Thyroid gland (tissue), 4 donors: Measurements from ENCODE around the gene ADAM29. TPM values are rescaled to one million over a fixed set of nuclear protein-coding genes. Genes with fewer than 3 reads are reported as not detected.

Experiments
- DNase-seq, 2 donors: peaks; one replicate each; pipeline ENCODE4 v3.0.0-alpha.2; 2019
- H3K27ac ChIP-seq, 3 donors: fragments of 200-600 bp; sonication (generic); 1 replicate in 2 of 3; 2 replicates in 1 of 3; pipeline ENCODE4 v1.5.1; 2016 to 2019; ENCODE audit warnings: mild to moderate bottlenecking in 1 of 3, moderate library complexity in 1 of 3
- H3K27me3 ChIP-seq: fragments of 200-600 bp; sonication (generic); one replicate; pipeline ENCODE4 v1.5.1; 2019
- H3K36me3 ChIP-seq, 2 donors: fragments of 200-600 bp; sonication (generic); one replicate each; pipeline ENCODE4 v1.5.1; 2016 to 2019
- H3K4me1 ChIP-seq, 2 donors: fragments of 200-600 bp; sonication (generic); one replicate each; pipeline ENCODE4 v1.5.1; 2017 to 2019
- H3K4me3 ChIP-seq, 3 donors: fragments of 200-600 bp; sonication (generic); replicated peaks in 1 of 3; 1 replicate in 2 of 3; 2 replicates in 1 of 3; pipeline ENCODE4 v1.5.1; 2016; ENCODE audit warnings: mild to moderate bottlenecking in 1 of 3
- H3K9me3 ChIP-seq: fragments of 200-600 bp; sonication (generic); one replicate; pipeline ENCODE4 v1.5.1; 2017
- CTCF ChIP-seq, 6 experiments: fragments of 200-600 bp in 3 of 6; fragments of 450-650 bp in 3 of 6; sonication (generic) in 3 of 6; IDR thresholded peaks; one replicate each; pipeline ENCODE4 v1.5.1; 2016 to 2019; ENCODE audit warnings: antibody characterized with exemption in 6 of 6, mild to moderate bottlenecking in 2 of 6, inconsistent platforms in 1 of 6, moderate library complexity in 1 of 6
- POLR2A ChIP-seq, 2 donors: fragments of 450-650 bp; IDR thresholded peaks; one replicate each; pipeline ENCODE4 v1.6.1; 2017; ENCODE audit warnings: antibody characterized with exemption in 2 of 2, mild to moderate bottlenecking in 2 of 2, moderate library complexity in 1 of 2
- WGBS, 2 donors: methylation state at CpG; one replicate each; pipeline ENCODE4 v1.1.5; 2017; 5-methylcytosine and 5-hydroxymethylcytosine counted together
- intact Hi-C: fragments of 100-400 bp; cut with DNase I; formaldehyde crosslinking; loops from one replicate; pipeline ENCODE4 v1.15.1; 2023
- total RNA-seq, 4 donors: library from RNA; depleted of rRNA; stranded (reverse); fragments of >200 nt; gene quantifications; one replicate each; pipeline ENCODE4 v1.2.3, GENCODE V29; 2016

ADAM29 gene
- total RNA-seq, 4 donors from 2014 or later, result 0.27 TPM; not detected in 3

GRCh38 chr4:174874898-174875297 lies 43.3 kb upstream of the ADAM29 start:
- Histone ChIP-seq H3K9me3 (no peaks in the 10 kb centered on the region), H3K4me3 (no peak overlapping the region), H3K27ac (no peak overlapping the region), H3K36me3 (no peaks in the 10 kb centered on the region), H3K27me3 (no peaks in the 10 kb centered on the region), H3K4me1 (no peaks in the 10 kb centered on the region)
- TF ChIP-seq CTCF (IDR thresholded peaks at IDR 0.05) (no peak), POLR2A (IDR thresholded peaks at IDR 0.05) (no peak)
- no peak for DNase-seq
- whole genome bisulfite sequencing, 2 donors, result 71 to 86% methylated on average over 1 of the region's 1 CpG
- intact Hi-C loops, result no loop called here

GRCh38 chr4:174880001-174880400 lies 38.2 kb upstream of the ADAM29 start:
- WGBS, 2 donors, result 64 to 65% methylated on average over 7 of the region's 7 CpGs
- TF ChIP-seq CTCF (IDR thresholded peaks at IDR 0.05) (no peak), POLR2A (IDR thresholded peaks at IDR 0.05) (no peak)
- H3K36me3 ChIP-seq, result no peaks in the 10 kb centered on the region
- H3K4me1 ChIP-seq, result no peaks in the 10 kb centered on the region
- no peak for DNase-seq
- H3K27ac ChIP-seq, result no peak overlapping the region
- H3K4me3 ChIP-seq, result no peak overlapping the region
- H3K27me3 ChIP-seq, result no peaks in the 10 kb centered on the region
- no peaks in the 10 kb centered on the region for H3K9me3 ChIP-seq
- intact Hi-C loops, result no loop called here

- Histone ChIP-seq H3K36me3 (no peaks in the 10 kb centered on the region), H3K27me3 (no peaks in the 10 kb centered on the region), H3K4me1 (no peaks in the 10 kb centered on the region), H3K9me3 (no peaks in the 10 kb centered on the region), H3K27ac (no peak overlapping the region), H3K4me3 (no peak overlapping the region)
- WGBS, 2 donors, result 73 to 80% methylated on average over 6 of the region's 6 CpGs
- DNase-seq, result no peak
- no peak for TF ChIP-seq POLR2A (IDR thresholded peaks at IDR 0.05)
- TF ChIP-seq CTCF (IDR thresholded peaks at IDR 0.05), result no peak
- intact Hi-C loops, result no loop called here
Measured at GRCh38 chr4:174882317-174882992, 35.7 kb upstream of the ADAM29 start.

- Histone ChIP-seq H3K36me3 (no peaks in the 10 kb centered on the region), H3K4me1 (no peaks in the 10 kb centered on the region), H3K27ac (no peak overlapping the region), H3K4me3 (no peak overlapping the region), H3K27me3 (no peaks in the 10 kb centered on the region), H3K9me3 (no peaks in the 10 kb centered on the region)
- intact Hi-C loops, result no loop called here
- no peak for TF ChIP-seq CTCF (IDR thresholded peaks at IDR 0.05)
- TF ChIP-seq POLR2A (IDR thresholded peaks at IDR 0.05), result no peak
- DNase-seq, result no peak
Measured at GRCh38 chr4:174907508-174907907, 10.7 kb upstream of the ADAM29 start.

GRCh38 chr4:174910271-174910670 lies 7.9 kb upstream of the ADAM29 start:
- no peaks in the 10 kb centered on the region for H3K4me1 ChIP-seq
- no peak for DNase-seq
- TF ChIP-seq POLR2A (IDR thresholded peaks at IDR 0.05), result no peak
- no peak for TF ChIP-seq CTCF (IDR thresholded peaks at IDR 0.05)
- no peak overlapping the region for H3K4me3 ChIP-seq
- no peaks in the 10 kb centered on the region for H3K36me3 ChIP-seq
- no peak overlapping the region for H3K27ac ChIP-seq
- intact Hi-C loops, result no loop called here
- H3K27me3 ChIP-seq, result no peaks in the 10 kb centered on the region
- WGBS, 2 donors, result 56 to 64% methylated on average over 1 of the region's 1 CpG
- no peaks in the 10 kb centered on the region for H3K9me3 ChIP-seq
